Progenitor cell of endocrine pancreas (in vitro differentiated cells): ENCODE results near the gene PTPRT. TPM values are rescaled to one million over a fixed set of nuclear protein-coding genes. Genes with fewer than 3 reads are reported as not detected.

Experiments
- DNase-seq: peaks from one replicate; pipeline ENCODE4 v3.0.0; 2021; ENCODE audit warnings: low spot score; ENCODE audit not compliant: unreplicated experiment
- H3K27ac Mint-ChIP-seq: 2 replicates; pipeline ENCODE4 v1.8.0; 2021; ENCODE audit warnings: mild to moderate bottlenecking, moderate library complexity, mixed read lengths
- H3K27me3 Mint-ChIP-seq: 2 replicates; pipeline ENCODE4 v1.8.0; 2021; ENCODE audit warnings: mixed read lengths
- H3K36me3 Mint-ChIP-seq: 2 replicates; pipeline ENCODE4 v1.8.0; 2022; ENCODE audit warnings: mixed read lengths; ENCODE audit not compliant: insufficient read depth
- H3K4me1 Mint-ChIP-seq: 2 replicates; pipeline ENCODE4 v1.8.0; 2021; ENCODE audit warnings: low read depth, mixed read lengths
- H3K4me3 Mint-ChIP-seq: 2 replicates; pipeline ENCODE4 v1.8.0; 2021; ENCODE audit warnings: low read depth, mild to moderate bottlenecking, moderate library complexity, mixed read lengths
- H3K9me3 Mint-ChIP-seq: 2 replicates; pipeline ENCODE4 v1.8.0; 2021; ENCODE audit warnings: low read depth, mixed read lengths
- total RNA-seq: library from RNA; stranded (reverse); gene quantifications from 2 replicates; pipeline ENCODE4 v1.2.1, GENCODE V29; 2021
- TF ChIP-seq, protein P1 (sequence below): fragments of 200-600 bp; sonication (generic); IDR thresholded peaks from one replicate; pipeline ENCODE4 v1.5.0; 2021; ENCODE audit warnings: antibody characterized with exemption, mild to moderate bottlenecking; ENCODE audit not compliant: unreplicated experiment

Gene PTPRT
- total RNA-seq, 1 donor from 2014 or later = 65.9 TPM

DNA sequence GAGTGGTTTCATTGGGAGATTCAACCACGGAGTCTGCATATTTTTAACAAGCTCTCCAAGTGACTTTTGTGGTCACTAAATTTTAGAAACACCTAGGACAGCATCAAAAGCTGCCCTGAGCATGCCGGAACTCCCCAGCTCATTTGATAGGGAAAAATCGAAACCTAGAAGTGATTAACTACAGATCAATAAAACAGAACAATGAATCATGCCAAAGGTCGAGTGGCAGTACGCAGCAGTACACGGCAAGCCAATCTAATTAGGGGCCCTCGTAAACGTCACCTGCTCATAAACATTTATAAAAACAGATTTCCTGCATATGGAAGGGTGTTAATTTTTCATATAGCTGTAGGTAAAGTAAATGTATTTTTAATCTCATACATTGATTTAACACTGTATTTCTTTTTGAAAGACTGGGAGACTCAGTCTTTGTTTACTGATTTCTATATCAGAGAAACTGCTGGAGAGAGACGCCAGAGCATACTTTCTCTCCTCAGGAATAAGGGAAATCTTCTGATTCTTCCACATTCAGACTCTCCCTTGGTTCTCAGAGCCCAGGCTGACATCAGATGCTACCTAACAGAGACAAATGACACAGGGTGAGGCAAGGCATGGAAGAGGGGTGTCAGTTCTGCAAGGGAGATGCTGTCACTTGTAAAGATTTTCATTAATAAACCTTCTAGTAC, 232.5 kb downstream of the PTPRT start:
- no peaks in the 10 kb centered on the region for H3K27me3 Mint-ChIP-seq
- peaks cover 3% of the 10 kb centered on the region for H3K9me3 Mint-ChIP-seq
- DNase-seq = no peak
- peak overlapping the region; percentile 49 for H3K4me3 Mint-ChIP-seq
- H3K27ac Mint-ChIP-seq = peak overlapping the region; percentile 95
- H3K36me3 Mint-ChIP-seq = peaks cover 5% of the 10 kb centered on the region
- TF ChIP-seq, protein P1, sequence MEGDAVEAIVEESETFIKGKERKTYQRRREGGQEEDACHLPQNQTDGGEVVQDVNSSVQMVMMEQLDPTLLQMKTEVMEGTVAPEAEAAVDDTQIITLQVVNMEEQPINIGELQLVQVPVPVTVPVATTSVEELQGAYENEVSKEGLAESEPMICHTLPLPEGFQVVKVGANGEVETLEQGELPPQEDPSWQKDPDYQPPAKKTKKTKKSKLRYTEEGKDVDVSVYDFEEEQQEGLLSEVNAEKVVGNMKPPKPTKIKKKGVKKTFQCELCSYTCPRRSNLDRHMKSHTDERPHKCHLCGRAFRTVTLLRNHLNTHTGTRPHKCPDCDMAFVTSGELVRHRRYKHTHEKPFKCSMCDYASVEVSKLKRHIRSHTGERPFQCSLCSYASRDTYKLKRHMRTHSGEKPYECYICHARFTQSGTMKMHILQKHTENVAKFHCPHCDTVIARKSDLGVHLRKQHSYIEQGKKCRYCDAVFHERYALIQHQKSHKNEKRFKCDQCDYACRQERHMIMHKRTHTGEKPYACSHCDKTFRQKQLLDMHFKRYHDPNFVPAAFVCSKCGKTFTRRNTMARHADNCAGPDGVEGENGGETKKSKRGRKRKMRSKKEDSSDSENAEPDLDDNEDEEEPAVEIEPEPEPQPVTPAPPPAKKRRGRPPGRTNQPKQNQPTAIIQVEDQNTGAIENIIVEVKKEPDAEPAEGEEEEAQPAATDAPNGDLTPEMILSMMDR = no peak
- peaks cover 56% of the 10 kb centered on the region for H3K4me1 Mint-ChIP-seq

GRCh38 chr20:42955713-42956112, 234.0 kb downstream of the PTPRT start:
- TF ChIP-seq, protein P1 = no peak
- peaks cover 2% of the 10 kb centered on the region for H3K36me3 Mint-ChIP-seq
- peaks cover 58% of the 10 kb centered on the region for H3K4me1 Mint-ChIP-seq
- DNase-seq = no peak
- H3K27me3 Mint-ChIP-seq = no peaks in the 10 kb centered on the region
- no peaks in the 10 kb centered on the region for H3K9me3 Mint-ChIP-seq
- no peak overlapping the region for H3K4me3 Mint-ChIP-seq
- H3K27ac Mint-ChIP-seq = peak overlapping the region; percentile 83

GRCh38 chr20:42954951-42955350, 234.8 kb downstream of the PTPRT start:
- Mint-ChIP-seq H3K4me1 (peaks cover 59% of the 10 kb centered on the region), H3K9me3 (no peaks in the 10 kb centered on the region), H3K4me3 (no peak overlapping the region), H3K36me3 (peaks cover 2% of the 10 kb centered on the region), H3K27me3 (no peaks in the 10 kb centered on the region), H3K27ac (no peak overlapping the region)
- DNase-seq = no peak
- TF ChIP-seq, protein P1 = no peak

DNA sequence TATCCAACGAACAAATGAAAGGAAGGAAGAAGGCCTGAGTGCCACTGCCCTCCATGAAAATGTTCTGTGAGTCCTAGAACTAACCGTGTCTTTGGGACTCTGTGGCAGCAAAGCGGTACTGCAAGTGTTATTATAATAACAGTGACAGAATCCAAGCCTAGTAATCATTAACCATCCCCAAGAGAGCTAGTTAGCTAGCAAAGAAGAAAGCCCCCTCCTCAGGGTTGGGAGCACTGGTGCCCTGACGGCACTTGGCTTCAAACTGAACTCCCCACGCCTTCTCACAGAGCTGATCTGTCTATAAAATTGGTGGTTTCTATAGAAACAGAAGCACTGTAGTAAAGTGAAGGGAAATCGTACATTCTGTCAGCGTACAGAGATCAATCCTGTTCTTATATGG, 239.8 kb downstream of the PTPRT start:
- peaks cover 51% of the 10 kb centered on the region for H3K4me1 Mint-ChIP-seq

GRCh38 chr20:42945234-42945994, 244.3 kb downstream of the PTPRT start:
- no peaks in the 10 kb centered on the region for H3K27me3 Mint-ChIP-seq
- TF ChIP-seq, protein P1 = no peak
- no peak for DNase-seq
- H3K4me3 Mint-ChIP-seq = no peak overlapping the region
- H3K4me1 Mint-ChIP-seq = peaks cover 29% of the 10 kb centered on the region
- peaks cover 9% of the 10 kb centered on the region for H3K9me3 Mint-ChIP-seq
- H3K36me3 Mint-ChIP-seq = peaks cover 4% of the 10 kb centered on the region
- H3K27ac Mint-ChIP-seq = peak overlapping the region; percentile 19

More for the DNA sequence above, 239.8 kb downstream of the PTPRT start:
- H3K9me3 Mint-ChIP-seq = peaks cover 9% of the 10 kb centered on the region
- TF ChIP-seq, protein P1 = peak; percentile 56
- H3K36me3 Mint-ChIP-seq = peaks cover 4% of the 10 kb centered on the region
- no peaks in the 10 kb centered on the region for H3K27me3 Mint-ChIP-seq
- H3K27ac Mint-ChIP-seq = peak overlapping the region; percentile 88
- H3K4me3 Mint-ChIP-seq = no peak overlapping the region
- DNase-seq = no peak
